A673 (cell line): Measurements from ENCODE around the gene PPARA.

ENCODE experiments used
- CTCF ChIP-seq: fragments of 300-800, 200-600 bp; sonication (generic); conservative IDR thresholded peaks from 2 replicates; pipeline ENCODE4 v1.5.1; 2017; ENCODE audit warnings: low read depth, mild to moderate bottlenecking, antibody characterized with exemption, low read length, moderate library complexity, mixed read lengths
- EZH2 ChIP-seq: fragments of 200-600 bp; sonication (generic); IDR thresholded peaks from 2 replicates; pipeline ENCODE4 v1.6.1; 2017; ENCODE audit warnings: borderline replicate concordance, low read depth, mild to moderate bottlenecking, mixed read lengths, antibody characterized with exemption, low read length; ENCODE audit not compliant: poor library complexity, severe bottlenecking

- TF ChIP-seq EZH2 (no peak), CTCF (no peak)
Observed at GRCh38 chr22:46195487-46196165, 45.3 kb downstream of the PPARA start.
